SK-N-SH (cell line): ENCODE results near the gene CYBA. TPM values are rescaled to one million over a fixed set of nuclear protein-coding genes. Genes with fewer than 3 reads are reported as not detected.

Experiments used
- CTCF ChIA-PET: fragments of 300-600, 350-600 bp; formaldehyde crosslinking; extraction: SDS; loops from one replicate; lab custom pipeline; 2021; lab: Yijun Ruan, JAX
- POLR2A ChIA-PET: fragments of 350-600 bp; sonication (Branson Sonifier 250); formaldehyde crosslinking; extraction: SDS; loops from one replicate; lab custom pipeline; 2020; ENCODE audit warnings: antibody characterized with exemption, inconsistent platforms; lab: Yijun Ruan, JAX
- DNase-seq: peaks from one replicate; pipeline ENCODE4 v3.0.0; 2012
- H2AFZ ChIP-seq: fragments of 200-600 bp; sonication (generic); 2 replicates; pipeline ENCODE4 v1.8.1; 2016; ENCODE audit warnings: antibody characterized with exemption, mild to moderate bottlenecking, low read depth
- H3F3A ChIP-seq: fragments of 200-600 bp; sonication (generic); replicated peaks from 2 replicates; pipeline ENCODE3; 2016; ENCODE audit warnings: antibody characterized with exemption, mild to moderate bottlenecking; ENCODE audit not compliant: insufficient read depth
- H3K27ac ChIP-seq, 2 experiments: fragments of 200-500 bp in 1 of 2; fragments of 200-600 bp in 1 of 2; sonication (Bioruptor generic) in 1 of 2; sonication (generic), shearing (Covaris generic) in 1 of 2; 2 replicates each; pipeline versions ENCODE4 v1.5.1 to v1.6.1; 2014 to 2016; ENCODE audit warnings: low read depth in 2 of 2, inconsistent platforms in 1 of 2, low read length in 1 of 2, mild to moderate bottlenecking in 1 of 2, mixed read lengths in 1 of 2
- H3K27me3 ChIP-seq: fragments of 200-600 bp; sonication (generic), shearing (Covaris generic); 2 replicates; pipeline ENCODE4 v1.6.1; 2016; ENCODE audit warnings: mixed run types; ENCODE audit not compliant: insufficient read depth
- H3K36me3 ChIP-seq, 2 experiments: fragments of 200-500 bp in 1 of 2; fragments of 200-600 bp in 1 of 2; sonication (Bioruptor generic) in 1 of 2; sonication (generic) in 1 of 2; replicated peaks in 1 of 2; 2 replicates each; pipeline versions ENCODE3 to v1.5.1; 2014 to 2016; ENCODE audit warnings: low read length in 1 of 2, mild to moderate bottlenecking in 1 of 2; ENCODE audit not compliant: insufficient read depth in 2 of 2, control insufficient read depth in 1 of 2
- H3K4me1 ChIP-seq, 2 experiments: fragments of 200-500 bp in 1 of 2; fragments of 200-600 bp in 1 of 2; sonication (Bioruptor generic) in 1 of 2; sonication (generic), shearing (Covaris generic) in 1 of 2; 2 replicates each; pipeline versions ENCODE4 v1.5.1 to v1.6.1; 2014 to 2016; ENCODE audit warnings: low read depth in 1 of 2, low read length in 1 of 2, mixed run types in 1 of 2; ENCODE audit not compliant: insufficient read depth in 2 of 2, control insufficient read depth in 1 of 2
- H3K4me2 ChIP-seq: fragments of 200-600 bp; sonication (generic), shearing (Covaris generic); 2 replicates; pipeline ENCODE4 v1.6.1; 2017; ENCODE audit warnings: mixed run types
- H3K4me3 ChIP-seq, 2 experiments: fragments of 200-500 bp in 1 of 2; fragments of 200-600 bp in 1 of 2; sonication (Bioruptor generic) in 1 of 2; sonication (generic), shearing (Covaris generic) in 1 of 2; 2 replicates each; pipeline versions ENCODE4 v1.5.1 to v1.8.1; 2014 to 2016; ENCODE audit warnings: low read depth in 2 of 2, inconsistent platforms in 1 of 2, low read length in 1 of 2, mild to moderate bottlenecking in 1 of 2, mixed read lengths in 1 of 2, moderate library complexity in 1 of 2
- H3K79me2 ChIP-seq: fragments of 200-600 bp; sonication (generic); 2 replicates; pipeline ENCODE4 v1.8.1; 2017; ENCODE audit warnings: mild to moderate bottlenecking; ENCODE audit not compliant: insufficient read depth
- H3K9ac ChIP-seq: fragments of 200-600 bp; sonication (generic); 2 replicates; pipeline ENCODE4 v1.6.1; 2017; ENCODE audit warnings: mixed run types
- H3K9me2 ChIP-seq: fragments of 200-600 bp; sonication (generic); 2 replicates; pipeline ENCODE4 v1.6.1; 2017; ENCODE audit warnings: mixed run types
- H3K9me3 ChIP-seq: fragments of 200-600 bp; sonication (generic); 2 replicates; pipeline ENCODE4 v1.6.1; 2017; ENCODE audit warnings: mixed run types, mild to moderate bottlenecking, moderate library complexity
- H4K20me1 ChIP-seq: fragments of 200-600 bp; sonication (generic); 2 replicates; pipeline ENCODE4 v1.6.1; 2017; ENCODE audit warnings: mild to moderate bottlenecking, mixed run types; ENCODE audit not compliant: insufficient read depth
- ELF1 ChIP-seq: IDR thresholded peaks from 2 replicates; pipeline ENCODE4 v1.4.0; 2012
- EP300 ChIP-seq, 2 experiments: IDR thresholded peaks; 2 replicates each; pipeline versions ENCODE4 v1.4.0 to v1.6.1; 2012; ENCODE audit warnings: borderline replicate concordance in 1 of 2, low read depth in 1 of 2, low read length in 1 of 2
- FOXM1 ChIP-seq: IDR thresholded peaks from 2 replicates; pipeline ENCODE4 v1.4.0; 2012; ENCODE audit warnings: low read depth, mild to moderate bottlenecking
- GABPA ChIP-seq: IDR thresholded peaks from 2 replicates; pipeline ENCODE4 v1.4.0; 2012; ENCODE audit warnings: low read depth, mild to moderate bottlenecking
- JUND ChIP-seq: IDR thresholded peaks from 2 replicates; pipeline ENCODE4 v1.4.0; 2012
- MAX ChIP-seq: IDR thresholded peaks from 2 replicates; pipeline ENCODE4 v1.4.0; 2012; ENCODE audit warnings: low read depth
- MXI1 ChIP-seq: IDR thresholded peaks from 2 replicates; pipeline ENCODE4 v1.6.1; 2012; ENCODE audit warnings: mild to moderate bottlenecking, low read depth, low read length, improper control_type of control experiment
- PBX3 ChIP-seq: IDR thresholded peaks from 2 replicates; pipeline ENCODE4; 2012
- RAD21 ChIP-seq: IDR thresholded peaks from 2 replicates; pipeline ENCODE4 v1.6.1; 2012; ENCODE audit warnings: mild to moderate bottlenecking, low read length
- REST ChIP-seq: IDR thresholded peaks from 2 replicates; pipeline ENCODE4 v1.6.1; 2012; ENCODE audit warnings: mild to moderate bottlenecking, low read depth, low read length, moderate library complexity
- USF1 ChIP-seq: IDR thresholded peaks from 2 replicates; pipeline ENCODE4 v1.4.0; 2012; ENCODE audit warnings: low read depth, borderline replicate concordance
- ZBTB33 ChIP-seq: IDR thresholded peaks from 2 replicates; pipeline ENCODE4 v1.4.0; 2012; ENCODE audit warnings: low read depth, borderline replicate concordance
- WGBS: methylation state at CpG from one replicate; pipeline ENCODE4 v1.1.6; 2017; ENCODE audit warnings: low lambda C conversion rate; 5-methylcytosine and 5-hydroxymethylcytosine counted together
- polyA plus RNA-seq, 3 experiments: library from polyadenylated mRNA; depleted of rRNA; stranded (reverse); fragments of >200 nt; gene quantifications; 2 replicates each; pipeline ENCODE4 v1.2.3, GENCODE V29; 2012

CYBA gene
- polyA plus RNA-seq, 1 of the 3 experiments (the other 2 are of a cell fraction) = 176 TPM

GRCh38 chr16:88608076-88608475 is 42.8 kb downstream of the CYBA start:
- no peaks in the 10 kb centered on the region; the same call in 1 of the 2 replicates for H4K20me1 ChIP-seq
- ChIA-PET CTCF (no interaction called here), POLR2A (no interaction called here)
- H3K4me1 ChIP-seq = no peaks in the 10 kb centered on the region
- H3K27me3 ChIP-seq = no peaks in the 10 kb centered on the region
- H3K4me2 ChIP-seq = no peak overlapping the region
- DNase-seq = no peak
- H2AFZ ChIP-seq = no peak overlapping the region
- 96% methylated on average over 6 of the region's 6 CpGs for WGBS
- no peak overlapping the region for H3K4me3 ChIP-seq
- H3K27ac ChIP-seq = no peak overlapping the region
- no peaks in the 10 kb centered on the region for H3K9me3 ChIP-seq
- peaks cover 20 to 56% of the 10 kb centered on the region in 2 experiments for H3K36me3 ChIP-seq
- H3K79me2 ChIP-seq = peaks cover 3% of the 10 kb centered on the region; the same call in 1 of the 2 replicates
- TF ChIP-seq JUND (no peak), FOXM1 (no peak), MAX (no peak), ELF1 (no peak), EP300 (IDR thresholded peaks at IDR 0.05; ENCODE audit: borderline replicate concordance in 1 of 2, low read depth in 1 of 2, low read length in 1 of 2) (no peak), GABPA (no peak), PBX3 (no peak)
- H3K9ac ChIP-seq = no peak overlapping the region
- H3K9me2 ChIP-seq = no peaks in the 10 kb centered on the region
- no peaks in the 10 kb centered on the region for H3F3A ChIP-seq

GRCh38 chr16:88606148-88606757 is 44.6 kb downstream of the CYBA start:
- no peaks in the 10 kb centered on the region for H3K27me3 ChIP-seq
- H3K36me3 ChIP-seq = peaks cover 20 to 55% of the 10 kb centered on the region in 2 experiments
- H3K27ac ChIP-seq = no peak overlapping the region
- no peak overlapping the region for H3K4me2 ChIP-seq
- CTCF ChIA-PET = no interaction called here
- TF ChIP-seq MXI1 = no peak
- no peak overlapping the region for H3K4me3 ChIP-seq
- no peaks in the 10 kb centered on the region; the same call in 1 of the 2 replicates for H4K20me1 ChIP-seq
- POLR2A ChIA-PET = no interaction called here
- H3K4me1 ChIP-seq = no peaks in the 10 kb centered on the region
- no peaks in the 10 kb centered on the region for H3K9me3 ChIP-seq
- no peak overlapping the region for H2AFZ ChIP-seq
- H3K79me2 ChIP-seq = peaks cover 3% of the 10 kb centered on the region; the same call in 1 of the 2 replicates
- no peak for DNase-seq
- H3F3A ChIP-seq = no peaks in the 10 kb centered on the region
- H3K9me2 ChIP-seq = no peaks in the 10 kb centered on the region
- WGBS = 94% methylated on average over 17 of the region's 17 CpGs
- H3K9ac ChIP-seq = no peak overlapping the region

- TF ChIP-seq RAD21 (no peak), REST (no peak), USF1 (no peak), ZBTB33 (no peak)
- no peaks in the 10 kb centered on the region for H3K4me1 ChIP-seq
- DNase-seq = no peak
- no peaks in the 10 kb centered on the region for H3K27me3 ChIP-seq
- H3K79me2 ChIP-seq = peaks cover 4% of the 10 kb centered on the region; the same call in 1 of the 2 replicates
- no peaks in the 10 kb centered on the region for H3K9me2 ChIP-seq
- no peak overlapping the region for H3K4me3 ChIP-seq
- no peaks in the 10 kb centered on the region for H3K9me3 ChIP-seq
- WGBS = 87% methylated on average over 18 of the region's 20 CpGs
- CTCF ChIA-PET = no interaction called here
- H3F3A ChIP-seq = no peaks in the 10 kb centered on the region
- no peak overlapping the region for H3K4me2 ChIP-seq
- no peak overlapping the region for H3K27ac ChIP-seq
- peaks cover 22 to 55% of the 10 kb centered on the region in 2 experiments for H3K36me3 ChIP-seq
- no peaks in the 10 kb centered on the region; the same call in 1 of the 2 replicates for H4K20me1 ChIP-seq
- POLR2A ChIA-PET = no interaction called here
- H2AFZ ChIP-seq = no peak overlapping the region
- no peak overlapping the region for H3K9ac ChIP-seq
Measured at GRCh38 chr16:88605186-88606147, 45.4 kb downstream of the CYBA start.
